Astrocyte of the cerebellum (primary cell): Measurements from ENCODE around the gene DAPP1.

ENCODE experiments used
- DNase-seq: peaks from one replicate; pipeline ENCODE4 v3.0.0-alpha.2; 2011; ENCODE audit warnings: low read depth
- H3K4me3 ChIP-seq: 2 replicates; pipeline ENCODE4 v1.5.1; 2011; ENCODE audit warnings: mild to moderate bottlenecking, low read depth, low read length, moderate library complexity
- in situ Hi-C: cut with HindIII; loops from 2 replicates; pipeline ENCODE4 v1.10.0; 2017; ENCODE audit warnings: low sequenced_read_pairs
- TF ChIP-seq, protein P1 (sequence below): IDR thresholded peaks from 2 replicates; pipeline ENCODE4 v1.5.1; 2012; ENCODE audit warnings: low read length, low read depth, moderate library complexity, mild to moderate bottlenecking; ENCODE audit errors: missing control alignments

Gene DAPP1

DNA sequence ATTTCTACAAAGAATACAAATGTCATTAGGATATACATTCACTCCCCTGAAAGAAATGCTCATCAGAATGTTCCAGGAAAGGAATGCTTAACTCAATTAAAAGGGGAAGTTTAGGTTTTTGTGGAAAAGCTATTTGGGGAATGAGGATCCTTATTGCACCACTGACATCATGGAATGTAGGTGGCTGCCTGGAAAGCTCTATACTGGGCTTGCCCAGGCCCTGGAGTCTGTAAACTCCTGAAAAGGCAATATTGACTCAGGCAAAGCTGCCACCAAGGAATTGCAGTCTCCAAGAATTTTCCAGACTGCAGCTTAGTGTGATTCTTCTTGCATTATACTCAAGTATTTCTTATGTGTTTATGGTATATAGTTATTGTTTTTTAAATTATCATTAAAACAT, 15.7 kb downstream of the DAPP1 start:
- DNase-seq, result no peak
- TF ChIP-seq, protein P1, sequence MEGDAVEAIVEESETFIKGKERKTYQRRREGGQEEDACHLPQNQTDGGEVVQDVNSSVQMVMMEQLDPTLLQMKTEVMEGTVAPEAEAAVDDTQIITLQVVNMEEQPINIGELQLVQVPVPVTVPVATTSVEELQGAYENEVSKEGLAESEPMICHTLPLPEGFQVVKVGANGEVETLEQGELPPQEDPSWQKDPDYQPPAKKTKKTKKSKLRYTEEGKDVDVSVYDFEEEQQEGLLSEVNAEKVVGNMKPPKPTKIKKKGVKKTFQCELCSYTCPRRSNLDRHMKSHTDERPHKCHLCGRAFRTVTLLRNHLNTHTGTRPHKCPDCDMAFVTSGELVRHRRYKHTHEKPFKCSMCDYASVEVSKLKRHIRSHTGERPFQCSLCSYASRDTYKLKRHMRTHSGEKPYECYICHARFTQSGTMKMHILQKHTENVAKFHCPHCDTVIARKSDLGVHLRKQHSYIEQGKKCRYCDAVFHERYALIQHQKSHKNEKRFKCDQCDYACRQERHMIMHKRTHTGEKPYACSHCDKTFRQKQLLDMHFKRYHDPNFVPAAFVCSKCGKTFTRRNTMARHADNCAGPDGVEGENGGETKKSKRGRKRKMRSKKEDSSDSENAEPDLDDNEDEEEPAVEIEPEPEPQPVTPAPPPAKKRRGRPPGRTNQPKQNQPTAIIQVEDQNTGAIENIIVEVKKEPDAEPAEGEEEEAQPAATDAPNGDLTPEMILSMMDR, result no peak
- in situ Hi-C loops, result no loop called here
- H3K4me3 ChIP-seq, result no peak overlapping the region

DNA sequence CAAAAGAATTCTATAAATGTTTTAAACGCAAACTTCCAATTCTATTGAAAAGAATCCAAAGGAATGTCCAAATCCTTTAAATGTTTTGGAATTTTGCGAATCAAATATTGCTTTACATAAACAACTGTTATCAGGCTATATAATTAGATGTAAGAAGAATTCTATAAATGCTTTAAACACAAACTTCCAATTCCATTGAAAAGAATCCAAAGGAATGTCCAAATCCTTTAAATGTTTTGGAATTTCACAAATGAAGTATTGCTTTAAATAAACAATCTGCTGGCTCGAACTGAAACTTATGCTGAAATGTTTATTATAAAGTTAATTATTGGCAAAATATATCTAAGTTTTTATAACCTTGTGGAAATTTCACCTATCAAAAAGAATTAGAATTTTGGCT, 16.1 kb downstream of the DAPP1 start:
- TF ChIP-seq, protein P1, result no peak
- DNase-seq, result no peak
- no peak overlapping the region for H3K4me3 ChIP-seq
- in situ Hi-C loops, result no loop called here

DNA sequence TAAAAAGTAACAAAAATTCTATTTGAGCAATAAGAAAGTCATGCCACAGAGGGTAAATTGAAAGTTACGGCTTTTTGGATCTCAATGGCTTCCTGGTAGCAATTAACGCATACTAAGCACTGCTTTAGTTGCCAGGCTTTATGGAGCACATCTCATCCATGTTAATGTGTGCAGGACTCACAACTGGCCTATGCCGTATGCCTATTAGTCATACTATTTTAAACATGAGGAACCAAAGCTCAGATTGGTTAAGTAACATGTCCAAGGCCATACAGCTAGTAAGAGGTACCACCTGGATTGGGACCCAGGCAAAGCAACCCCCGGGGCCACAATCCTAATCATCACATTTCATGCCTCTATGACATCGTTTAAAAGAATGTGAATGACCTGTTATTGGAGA, 17.1 kb downstream of the DAPP1 start:
- no peak for DNase-seq
- TF ChIP-seq, protein P1, result no peak
- H3K4me3 ChIP-seq, result no peak overlapping the region
- in situ Hi-C loops, result no loop called here

DNA sequence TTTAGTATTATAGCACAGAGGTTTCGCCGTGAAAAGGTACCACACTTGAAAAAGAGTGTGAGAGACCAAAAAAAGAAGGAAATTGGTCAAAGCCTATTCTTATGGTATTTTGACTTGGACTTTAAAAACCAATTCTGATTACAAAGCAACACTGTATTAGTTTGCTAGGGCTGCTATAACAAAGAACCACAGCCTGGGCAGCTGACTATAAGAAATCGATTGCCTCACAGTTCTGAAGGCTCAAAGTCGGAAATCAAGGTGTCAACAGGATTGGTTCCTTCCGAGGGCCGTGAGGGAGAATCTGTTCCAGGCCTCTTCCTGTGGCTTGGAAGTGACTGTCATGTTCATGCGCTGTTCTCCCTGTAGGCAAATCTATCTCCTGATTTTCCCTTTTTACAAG, 17.9 kb downstream of the DAPP1 start:
- no peak for DNase-seq
- TF ChIP-seq, protein P1, result no peak
- in situ Hi-C loops, result no loop called here
- H3K4me3 ChIP-seq, result no peak overlapping the region

DNA sequence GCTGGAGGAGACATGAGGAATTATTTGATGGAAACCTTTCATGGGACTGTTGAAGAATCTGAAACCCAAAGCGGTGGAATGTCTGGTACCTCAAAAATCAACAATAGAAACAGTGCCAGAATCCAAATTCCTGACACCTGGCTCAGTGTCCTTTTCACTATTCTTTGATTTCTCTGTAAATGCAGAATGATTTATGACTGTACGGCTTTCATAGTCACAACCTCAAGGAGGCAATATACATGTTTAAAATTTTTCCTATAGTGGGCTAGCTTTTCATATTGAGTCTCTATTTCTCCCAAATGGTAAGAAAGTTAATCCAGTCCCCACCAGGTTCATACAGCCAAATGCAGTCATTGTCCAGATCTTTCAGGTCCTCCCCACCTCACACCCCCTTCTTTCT, 19.3 kb downstream of the DAPP1 start:
- DNase-seq, result no peak
- TF ChIP-seq, protein P1, result no peak
- H3K4me3 ChIP-seq, result no peak overlapping the region
- in situ Hi-C loops, result no loop called here

DNA sequence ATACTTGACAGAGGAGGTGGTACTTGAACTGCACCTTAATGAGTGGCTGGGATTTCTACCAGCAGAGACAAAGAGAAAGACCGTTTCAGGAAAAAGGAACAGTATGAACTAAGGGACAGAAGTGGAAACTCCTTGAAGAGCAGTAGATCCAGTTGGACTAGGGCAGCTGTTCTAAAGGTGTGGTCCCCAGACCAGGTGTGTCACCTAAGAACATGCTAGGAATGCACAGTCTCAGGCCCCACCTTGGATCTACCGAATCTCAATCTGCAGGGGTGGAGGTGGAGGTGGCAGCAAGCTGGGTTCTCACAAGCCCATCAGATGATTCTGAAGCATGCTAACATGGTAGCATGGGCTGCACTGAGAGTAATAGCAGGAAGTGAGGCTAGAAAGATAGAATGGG, 22.3 kb downstream of the DAPP1 start:
- no peak for DNase-seq
- in situ Hi-C loops, result no loop called here
- no peak overlapping the region for H3K4me3 ChIP-seq
- TF ChIP-seq, protein P1, result no peak

DNA sequence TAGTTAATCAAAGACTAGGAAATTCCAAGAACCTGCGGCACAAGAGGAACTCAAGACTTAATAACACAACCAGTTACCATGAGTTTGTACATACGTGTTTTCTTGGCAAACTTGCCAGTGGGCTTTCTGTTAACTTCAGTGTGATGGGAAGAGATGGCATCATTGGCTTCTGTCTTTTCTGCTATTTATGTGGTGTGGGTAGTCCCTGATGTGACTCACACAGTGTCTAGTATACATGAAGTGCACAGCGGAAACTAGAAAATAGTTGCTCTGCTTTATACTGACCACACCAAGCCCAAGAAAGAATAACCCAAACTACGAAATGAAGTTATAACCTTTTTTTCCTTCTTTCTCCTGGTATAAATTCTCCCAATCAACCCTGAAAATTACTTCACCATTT, 24.5 kb downstream of the DAPP1 start:
- no peak for DNase-seq
- TF ChIP-seq, protein P1, result no peak
- no peak overlapping the region for H3K4me3 ChIP-seq
- in situ Hi-C loops, result no loop called here
